Muscle of leg (tissue), 11 donors: ENCODE results near the gene IFIT1. TPM values are rescaled to one million over a fixed set of nuclear protein-coding genes. Genes with fewer than 3 reads are reported as not detected.

ENCODE experiments used
- DNase-seq: peaks from one replicate; pipeline ENCODE4 v3.0.0; 2013
- H3K27ac ChIP-seq: one replicate; pipeline ENCODE4 v1.5.1; 2013; ENCODE audit warnings: mild to moderate bottlenecking, low read length, control low read depth
- H3K27me3 ChIP-seq: one replicate; pipeline ENCODE4 v1.6.1; 2013; ENCODE audit warnings: low read length; ENCODE audit not compliant: control insufficient read depth, insufficient read depth
- H3K36me3 ChIP-seq: one replicate; pipeline ENCODE4 v1.6.1; 2013; ENCODE audit warnings: low read length; ENCODE audit not compliant: control insufficient read depth, insufficient read depth
- H3K4me1 ChIP-seq: one replicate; pipeline ENCODE4 v1.6.1; 2013; ENCODE audit warnings: low read length; ENCODE audit not compliant: control insufficient read depth, insufficient read depth
- H3K4me3 ChIP-seq: one replicate; pipeline ENCODE4 v1.5.1; 2013; ENCODE audit warnings: low read length, control low read depth
- H3K9me3 ChIP-seq: replicated peaks from 2 replicates; pipeline ENCODE4 v1.6.1; 2013; ENCODE audit warnings: low read depth, low read length; ENCODE audit not compliant: control insufficient read depth
- WGBS: methylation state at CpG from one replicate; pipeline ENCODE4 v1.1.5; 2013; ENCODE audit warnings: missing lambda C conversion rate; ENCODE audit not compliant: insufficient coverage; 5-methylcytosine and 5-hydroxymethylcytosine counted together
- polyA plus RNA-seq, 8 donors: library from polyadenylated mRNA; unstranded; fragments of 120-200 nt; gene quantifications; one replicate each; pipeline versions ENCODE4 v1.2.1 to v1.2.3, GENCODE V29; 2013; ENCODE audit warnings: inconsistent platforms in 1 of 8, low replicate concordance in 1 of 8; ENCODE audit not compliant: insufficient read length in 8 of 8, insufficient read depth in 1 of 8
- total RNA-seq: library from RNA; stranded (reverse); fragments of 120-200 nt; gene quantifications from one replicate; pipeline ENCODE4 v1.2.4, GENCODE V29; 2013

The IFIT1 gene
- total and polyA plus RNA-seq, 9 donors, result 35.0 to 83.9 (median 58.4) TPM

DNA sequence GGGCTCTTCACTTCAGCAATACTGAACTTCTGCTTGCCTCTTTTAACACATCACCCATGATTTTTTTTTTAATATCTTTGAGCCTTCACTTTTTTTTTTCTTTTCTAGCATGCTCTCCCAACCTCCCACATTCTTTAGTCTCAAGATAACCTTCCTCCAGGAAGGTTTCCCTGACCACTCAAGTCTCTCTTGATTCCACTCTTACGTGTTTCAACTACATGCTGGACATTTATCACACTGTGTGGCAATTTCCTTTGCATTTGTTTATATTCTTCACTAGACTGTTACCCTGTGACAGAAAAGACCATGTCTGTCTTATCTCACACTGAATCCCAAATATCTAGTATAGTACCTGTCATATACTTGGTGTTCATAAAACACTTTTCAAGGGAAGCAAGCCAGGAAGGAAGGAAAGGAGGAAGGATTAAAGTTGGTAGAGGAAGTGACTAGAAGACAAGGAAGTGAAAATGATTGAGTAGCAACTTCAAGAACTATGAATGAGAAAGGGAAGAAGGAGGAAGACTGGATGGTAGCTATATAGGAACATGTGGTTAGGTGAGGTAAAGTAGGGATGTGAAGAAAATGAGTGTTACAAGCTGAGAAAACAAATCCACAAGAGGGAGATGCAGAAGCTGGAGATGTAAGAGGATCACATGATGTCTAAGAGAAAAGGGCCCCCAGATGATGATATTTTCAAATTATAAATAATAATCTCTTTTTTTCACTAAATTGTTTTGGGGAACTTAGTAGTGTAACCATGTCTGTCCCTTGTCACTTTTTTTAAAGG, 62.3 kb downstream of the IFIT1 start:
- Histone ChIP-seq H3K27ac (no peak overlapping the region), H3K4me1 (no peaks in the 10 kb centered on the region), H3K27me3 (no peaks in the 10 kb centered on the region), H3K36me3 (no peaks in the 10 kb centered on the region), H3K9me3 (no peaks in the 10 kb centered on the region), H3K4me3 (no peak overlapping the region)
- 67% methylated on average over 1 of the region's 1 CpG for WGBS
- DNase-seq, result no peak

Other genes starting within 250 kb of the IFIT1 start
- 0.22 TPM for gene CH25H, start 185.3 kb upstream of the IFIT1 start, total RNA-seq
- 1 to 10 TPM in 1 of 8 donors, under 1 TPM in 7; 0.33 to 2.8 (median 0.46) TPM for gene CH25H, start 185.3 kb upstream of the IFIT1 start, polyA plus RNA-seq
- gene LIPA, start 140.8 kb upstream of the IFIT1 start, total RNA-seq, result 30.1 TPM
- gene LIPA, start 140.8 kb upstream of the IFIT1 start, polyA plus RNA-seq, result 10 to 100 TPM; 26.8 to 51.3 (median 38.4) TPM
- gene IFIT2, start 90.6 kb upstream of the IFIT1 start, total RNA-seq, result 6.4 TPM
- 1 to 10 TPM; 5.0 to 9.6 (median 7.5) TPM for gene IFIT2, start 90.6 kb upstream of the IFIT1 start, polyA plus RNA-seq
- 10.7 TPM for gene IFIT3, start 64.6 kb upstream of the IFIT1 start, total RNA-seq
- gene IFIT3, start 64.6 kb upstream of the IFIT1 start, polyA plus RNA-seq, result 10 to 100 TPM in 3 of 8 donors, 1 to 10 TPM in 5; 6.5 to 13.3 (median 9.5) TPM
- gene IFIT1B, start 14.6 kb upstream of the IFIT1 start, total RNA-seq, result 1.1 TPM
- gene IFIT1B, start 14.6 kb upstream of the IFIT1 start, polyA plus RNA-seq, result under 1 TPM; 0.06 to 0.77 (median 0.32) TPM
- 12.2 TPM for gene IFIT5, start 21.9 kb downstream of the IFIT1 start, total RNA-seq
- 10 to 100 TPM in 5 of 8 donors, 1 to 10 TPM in 3; 7.7 to 13.7 (median 10.5) TPM for gene IFIT5, start 21.9 kb downstream of the IFIT1 start, polyA plus RNA-seq
- 1.2 TPM for gene SLC16A12, start 143.0 kb downstream of the IFIT1 start, total RNA-seq
- 1 to 10 TPM in 7 of 8 donors, under 1 TPM in 1; 0.67 to 2.3 (median 1.6) TPM for gene SLC16A12, start 143.0 kb downstream of the IFIT1 start, polyA plus RNA-seq